MM.1S (cell line): ENCODE data around the gene PRKAG2.

Source experiments
- EZH2 ChIP-seq: fragments of 300-600 bp; sonication (generic); optimal IDR thresholded peaks from 2 replicates; pipeline ENCODE3; 2017; ENCODE audit warnings: low read depth, mild to moderate bottlenecking, antibody characterized with exemption, low read length, mixed read lengths
- TF ChIP-seq, protein P1 (sequence below): fragments of 300-600 bp; sonication (generic); IDR thresholded peaks from 2 replicates; pipeline ENCODE4 v1.5.1; 2016; ENCODE audit warnings: antibody characterized with exemption, low read length, mixed read lengths

DNA sequence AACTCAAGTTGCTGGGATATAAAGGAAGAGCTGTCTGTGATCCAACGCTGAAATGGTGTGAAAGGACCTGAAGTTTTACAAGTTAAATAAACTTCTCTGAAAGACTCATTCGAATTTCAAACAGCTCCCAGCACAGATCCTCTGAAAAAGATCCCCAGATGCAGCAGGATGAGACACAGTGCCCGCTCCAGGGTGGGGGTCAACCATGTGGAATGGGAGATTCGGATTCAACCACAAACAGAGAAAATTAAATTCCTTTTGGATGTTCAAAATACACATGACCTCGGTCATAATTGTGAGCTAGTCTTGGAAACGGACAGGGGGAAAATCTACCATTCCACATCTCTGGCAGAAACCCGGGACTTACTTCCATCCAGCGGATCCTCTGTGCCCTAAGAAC, 119.6 kb downstream of the PRKAG2 start:
- TF ChIP-seq, protein P1, sequence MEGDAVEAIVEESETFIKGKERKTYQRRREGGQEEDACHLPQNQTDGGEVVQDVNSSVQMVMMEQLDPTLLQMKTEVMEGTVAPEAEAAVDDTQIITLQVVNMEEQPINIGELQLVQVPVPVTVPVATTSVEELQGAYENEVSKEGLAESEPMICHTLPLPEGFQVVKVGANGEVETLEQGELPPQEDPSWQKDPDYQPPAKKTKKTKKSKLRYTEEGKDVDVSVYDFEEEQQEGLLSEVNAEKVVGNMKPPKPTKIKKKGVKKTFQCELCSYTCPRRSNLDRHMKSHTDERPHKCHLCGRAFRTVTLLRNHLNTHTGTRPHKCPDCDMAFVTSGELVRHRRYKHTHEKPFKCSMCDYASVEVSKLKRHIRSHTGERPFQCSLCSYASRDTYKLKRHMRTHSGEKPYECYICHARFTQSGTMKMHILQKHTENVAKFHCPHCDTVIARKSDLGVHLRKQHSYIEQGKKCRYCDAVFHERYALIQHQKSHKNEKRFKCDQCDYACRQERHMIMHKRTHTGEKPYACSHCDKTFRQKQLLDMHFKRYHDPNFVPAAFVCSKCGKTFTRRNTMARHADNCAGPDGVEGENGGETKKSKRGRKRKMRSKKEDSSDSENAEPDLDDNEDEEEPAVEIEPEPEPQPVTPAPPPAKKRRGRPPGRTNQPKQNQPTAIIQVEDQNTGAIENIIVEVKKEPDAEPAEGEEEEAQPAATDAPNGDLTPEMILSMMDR = no peak
- TF ChIP-seq EZH2 = no peak
